GM23338 (cell line): Measurements from ENCODE around the gene TTC28.

Source experiments
- CREB1 ChIP-seq: fragments of 250-450 bp; sonication (Bioruptor Pico); IDR thresholded peaks from 2 replicates; pipeline ENCODE4 v1.5.0; 2020; ENCODE audit warnings: low read depth, mild to moderate bottlenecking, moderate library complexity
- CTCF ChIP-seq, 2 experiments: fragments of 200-600 bp in 1 of 2; sonication (generic) in 1 of 2; conservative IDR thresholded peaks; 2 replicates each; pipeline versions ENCODE4 v1.5.1 to v1.6.1; 2016 to 2017; ENCODE audit warnings: antibody characterized with exemption in 2 of 2, low read depth in 2 of 2, mild to moderate bottlenecking in 2 of 2, moderate library complexity in 1 of 2
- ETS1 ChIP-seq: IDR thresholded peaks from 2 replicates; pipeline ENCODE4 v1.6.1; 2016; ENCODE audit warnings: antibody characterized with exemption
- EZH2 ChIP-seq: fragments of 200-600 bp; sonication (generic); IDR thresholded peaks from one replicate; pipeline ENCODE4 v1.8.0; 2017; ENCODE audit warnings: antibody characterized with exemption, mild to moderate bottlenecking, low read depth; ENCODE audit not compliant: unreplicated experiment
- EZH2phosphoT487 ChIP-seq: fragments of 200-600 bp; sonication (generic); IDR thresholded peaks from one replicate; pipeline ENCODE4 v1.8.1; 2018; ENCODE audit warnings: antibody characterized with exemption; ENCODE audit not compliant: unreplicated experiment
- POLR2AphosphoS5 ChIP-seq: IDR thresholded peaks from 2 replicates; pipeline ENCODE4 v1.6.1; 2016; ENCODE audit warnings: antibody characterized with exemption, low read depth
- REST ChIP-seq: IDR thresholded peaks from one replicate; pipeline ENCODE4 v1.6.1; 2018; ENCODE audit warnings: antibody characterized with exemption; ENCODE audit not compliant: unreplicated experiment
- STAT1 ChIP-seq: IDR thresholded peaks from one replicate; pipeline ENCODE4 v1.6.1; 2016; ENCODE audit warnings: antibody characterized with exemption; ENCODE audit not compliant: unreplicated experiment
- ZNF114 ChIP-seq: fragments of 250-450 bp; sonication (Bioruptor Pico); IDR thresholded peaks from 2 replicates; pipeline ENCODE4 v1.5.0; 2020; ENCODE audit warnings: mild to moderate bottlenecking, moderate library complexity
- ZNF331 ChIP-seq: fragments of 250-450 bp; sonication (Bioruptor Pico); IDR thresholded peaks from 2 replicates; pipeline ENCODE4 v1.5.0; 2020; ENCODE audit warnings: low read depth, mild to moderate bottlenecking, moderate library complexity

- no peak for TF ChIP-seq CTCF (conservative IDR thresholded peaks at IDR 0.05; ENCODE audit: low read depth in 2 of 2)
- TF ChIP-seq POLR2AphosphoS5: no peak
- TF ChIP-seq EZH2: no peak
- no peak for TF ChIP-seq ZNF114 (CRISPR knock-in tag)
- no peak for TF ChIP-seq EZH2phosphoT487
- TF ChIP-seq CREB1: no peak
- no peak for TF ChIP-seq REST
- no peak for TF ChIP-seq STAT1
- TF ChIP-seq ZNF331: no peak
- no peak for TF ChIP-seq ETS1
Observed at GRCh38 chr22:28477556-28477955, 202.1 kb downstream of the TTC28 start.
